ENCODE measurements around the gene NECTIN4. TPM values are rescaled to one million over a fixed set of nuclear protein-coding genes. Genes with fewer than 3 reads are reported as not detected.

NECTIN4 gene
- total and polyA plus RNA-seq, 2 of the 13 experiments (the other 11 are each of a cell fraction or from before 2014, with no cell fraction given), result 5.9 to 12.4 TPM

GRCh38 chr1:161113915-161114314 is 24.6 kb upstream of the NECTIN4 start:
- intact Hi-C loops (cut with micrococcal nuclease; ENCODE audit: unreplicated experiment) (no loop called here), in situ Hi-C loops (cut with HindIII; ENCODE audit: extremely low pct_ligation_motif_present, low pct_unique_long_range_greater_than_20kb) (no loop called here)
- H3K9me3 ChIP-seq (ENCODE audit: low read length), result no peaks in the 10 kb centered on the region
- H3K27ac ChIP-seq (ENCODE audit: extremely low read length, insufficient read depth, low read length), result no peak overlapping the region
- no TSS peak for BruUV-seq (replicated peaks)
- H3K27me3 ChIP-seq (ENCODE audit: control insufficient read depth in 1 of 2, insufficient read depth in 2 of 2, low read length in 2 of 2), result no peaks in the 10 kb centered on the region; a peak in 1 of 5 replicates
- H4K20me1 ChIP-seq (ENCODE audit: insufficient read depth, low read length), result peaks cover 11% of the 10 kb centered on the region; the same call in 1 of the 2 replicates
- H3K79me2 ChIP-seq (ENCODE audit: insufficient read depth, low read length), result peaks cover 78% of the 10 kb centered on the region
- POLR2A ChIA-PET, result no interaction called here
- no peak overlapping the region for H3K4me2 ChIP-seq (ENCODE audit: low read depth, low read length)
- H3K4me1 ChIP-seq (ENCODE audit: insufficient read depth, low read length), result peaks cover 52% of the 10 kb centered on the region
- no peak overlapping the region for H2AFZ ChIP-seq (ENCODE audit: low read length)
- TF ChIP-seq ETV6 (CRISPR knock-in tag; conservative IDR thresholded peaks at IDR 0.05) (no peak), ZNF451 (CRISPR knock-in tag; IDR thresholded peaks at IDR 0.05) (no peak), YEATS4 (CRISPR knock-in tag; IDR thresholded peaks at IDR 0.05; ENCODE audit: borderline replicate concordance) (no peak), ZNF556 (CRISPR knock-in tag; IDR thresholded peaks at IDR 0.05; ENCODE audit: borderline replicate concordance) (no peak), SIX1 (CRISPR knock-in tag; IDR thresholded peaks at IDR 0.05; ENCODE audit: borderline replicate concordance) (no peak), TOPORS (CRISPR knock-in tag; IDR thresholded peaks at IDR 0.05) (no peak)
- no peak overlapping the region for H3K9ac ChIP-seq (ENCODE audit: insufficient read depth, low read depth, low read length)
- H3K36me3 ChIP-seq (replicated peaks in 1 of 2; ENCODE audit: control insufficient read depth in 1 of 2, insufficient read depth in 2 of 2, low read length in 2 of 2), result peaks cover 2 to 9% of the 10 kb centered on the region in 2 experiments; a peak in 4 of 5 replicates
- ATAC-seq (no peak), DNase-seq (ENCODE audit: low spot score) (no peak), FAIRE-seq (peak; percentile 30)
- CTCF ChIA-PET (ENCODE audit: low intra/inter-chr PET ratio, low total read pairs), result no interaction called here
- WGBS (ENCODE audit: low lambda C conversion rate), result 90% methylated on average over 1 of the region's 1 CpG
- H3K4me3 ChIP-seq (replicated peaks in 1 of 3; ENCODE audit: insufficient read depth in 1 of 3, low read depth in 2 of 3, low read length in 3 of 3), result no peak overlapping the region

DNA sequence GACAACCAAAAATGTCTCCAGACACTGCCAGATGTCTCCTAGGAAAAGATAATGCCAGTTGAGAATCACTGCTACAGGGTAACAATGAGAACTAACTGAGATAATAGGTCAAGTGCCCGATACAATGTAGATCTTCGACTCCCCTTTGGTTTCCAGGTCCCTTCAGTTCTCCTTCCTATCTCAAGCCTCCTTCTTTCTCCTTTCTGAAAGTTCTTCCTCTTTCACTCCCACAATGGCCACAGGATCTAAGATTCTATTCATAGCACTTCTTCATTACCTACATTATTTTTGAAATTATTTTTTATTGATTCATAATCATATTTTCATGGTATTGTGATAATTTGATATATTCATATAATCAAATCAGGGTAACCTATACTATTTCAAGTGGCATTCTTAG is 22.2 kb upstream of the NECTIN4 start:
- Histone ChIP-seq H4K20me1 (ENCODE audit: insufficient read depth, low read length) (peaks cover 11% of the 10 kb centered on the region; the same call in 1 of the 2 replicates), H3K9me3 (ENCODE audit: low read length) (no peaks in the 10 kb centered on the region), H3K9ac (ENCODE audit: insufficient read depth, low read depth, low read length) (no peak overlapping the region), H3K79me2 (ENCODE audit: insufficient read depth, low read length) (peaks cover 66% of the 10 kb centered on the region), H3K36me3 (replicated peaks in 1 of 2; ENCODE audit: control insufficient read depth in 1 of 2, insufficient read depth in 2 of 2, low read length in 2 of 2) (peaks cover 2 to 12% of the 10 kb centered on the region in 2 experiments; a peak in 4 of 5 replicates), H3K4me1 (ENCODE audit: insufficient read depth, low read length) (peaks cover 43% of the 10 kb centered on the region), H3K27me3 (ENCODE audit: control insufficient read depth in 1 of 2, insufficient read depth in 2 of 2, low read length in 2 of 2) (no peaks in the 10 kb centered on the region), H3K4me2 (ENCODE audit: low read depth, low read length) (no peak overlapping the region), H3K4me3 (replicated peaks in 1 of 3; ENCODE audit: insufficient read depth in 1 of 3, low read depth in 2 of 3, low read length in 3 of 3) (no peak overlapping the region), H3K27ac (ENCODE audit: extremely low read length, insufficient read depth, low read length) (no peak overlapping the region), H2AFZ (ENCODE audit: low read length) (no peak overlapping the region)
- ChIA-PET CTCF (ENCODE audit: low intra/inter-chr PET ratio, low total read pairs) (no interaction called here), POLR2A (interaction anchor here (0.8 kb wide), 1 partner anchor 12 kb away, joined by 3 read pairs; no protein-coding TSS in a partner anchor)
- FAIRE-seq, result no peak
- no peak for ATAC-seq
- in situ Hi-C loops (cut with HindIII; ENCODE audit: extremely low pct_ligation_motif_present, low pct_unique_long_range_greater_than_20kb) (no loop called here), intact Hi-C loops (cut with micrococcal nuclease; ENCODE audit: unreplicated experiment) (no loop called here)
- WGBS (ENCODE audit: low lambda C conversion rate), result 95% methylated on average over 2 of the region's 2 CpGs
- DNase-seq (ENCODE audit: low spot score), result no peak
- no TSS peak for BruUV-seq (replicated peaks)
- TF ChIP-seq JUNB (CRISPR knock-in tag; IDR thresholded peaks at IDR 0.05; ENCODE audit: borderline replicate concordance), result no peak
- no peak for TF ChIP-seq ZFP90 (CRISPR knock-in tag; IDR thresholded peaks at IDR 0.05; ENCODE audit: borderline replicate concordance)
- TF ChIP-seq ZC3H13 (CRISPR knock-in tag; IDR thresholded peaks at IDR 0.05), result no peak
- TF ChIP-seq ELF3 (CRISPR knock-in tag; IDR thresholded peaks at IDR 0.05), result no peak
- TF ChIP-seq NFIB (CRISPR knock-in tag; IDR thresholded peaks at IDR 0.05; ENCODE audit: borderline replicate concordance), result no peak
- TF ChIP-seq, protein P1, sequence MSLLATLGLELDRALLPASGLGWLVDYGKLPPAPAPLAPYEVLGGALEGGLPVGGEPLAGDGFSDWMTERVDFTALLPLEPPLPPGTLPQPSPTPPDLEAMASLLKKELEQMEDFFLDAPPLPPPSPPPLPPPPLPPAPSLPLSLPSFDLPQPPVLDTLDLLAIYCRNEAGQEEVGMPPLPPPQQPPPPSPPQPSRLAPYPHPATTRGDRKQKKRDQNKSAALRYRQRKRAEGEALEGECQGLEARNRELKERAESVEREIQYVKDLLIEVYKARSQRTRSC (CRISPR knock-in tag; IDR thresholded peaks at IDR 0.05; ENCODE audit: low read depth), result no peak
- no peak for TF ChIP-seq ZNF274 (CRISPR knock-in tag; IDR thresholded peaks at IDR 0.05)
- no peak for TF ChIP-seq KDM5B (CRISPR knock-in tag; IDR thresholded peaks at IDR 0.05; ENCODE audit: borderline replicate concordance)

All from HepG2 (cell line).